HG03064 (cell line): ENCODE measurements around the gene MYO16.
A peak's percentile ranks its signal among the peaks of the same experiment; 100 is the strongest.

Experiments used
- ATAC-seq: cut with Tn5 transposase; IDR thresholded peaks from one replicate; pipeline ENCODE4 v1.9.1; 2021; ENCODE audit warnings: low read depth; ENCODE audit not compliant: unreplicated experiment

Gene MYO16

DNA sequence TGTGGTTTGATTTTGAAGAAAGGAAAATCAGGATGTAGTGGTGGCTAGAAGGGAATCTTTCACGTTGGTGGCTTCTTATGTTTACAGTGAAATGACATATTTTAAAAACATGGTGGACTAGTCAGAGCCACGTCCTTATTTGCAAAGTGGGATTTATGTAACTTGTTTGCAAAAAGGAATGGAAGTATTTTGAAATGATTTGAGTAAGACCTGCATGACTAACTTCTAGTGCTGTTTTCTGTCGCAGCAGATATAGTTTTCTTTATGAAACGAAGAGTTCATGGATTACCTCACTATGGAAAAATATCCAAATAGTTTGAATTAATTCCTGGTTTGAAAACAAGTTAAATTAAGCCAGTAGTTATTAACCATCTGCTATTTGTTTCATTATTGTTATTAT is 476.5 kb downstream of the MYO16 start:
- no peak for ATAC-seq

DNA sequence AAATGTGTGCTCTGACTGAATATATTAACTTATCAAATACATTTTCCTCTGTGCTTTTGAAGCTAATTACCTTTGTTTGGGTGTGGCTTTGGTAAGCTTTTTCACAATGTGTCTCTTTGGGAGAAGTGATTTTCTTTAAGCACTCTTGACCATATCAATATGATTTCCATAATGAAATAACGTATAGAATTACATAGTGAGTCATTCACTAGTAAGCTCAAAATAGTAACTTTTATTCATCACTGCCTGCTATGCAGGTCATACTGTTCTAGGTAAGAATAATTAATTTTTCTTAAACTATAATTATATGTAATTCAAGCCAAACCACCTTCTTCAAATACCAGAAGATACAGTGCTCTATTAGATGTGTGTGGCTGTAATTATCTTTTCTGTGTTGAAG is 480.7 kb downstream of the MYO16 start:
- no peak for ATAC-seq

DNA sequence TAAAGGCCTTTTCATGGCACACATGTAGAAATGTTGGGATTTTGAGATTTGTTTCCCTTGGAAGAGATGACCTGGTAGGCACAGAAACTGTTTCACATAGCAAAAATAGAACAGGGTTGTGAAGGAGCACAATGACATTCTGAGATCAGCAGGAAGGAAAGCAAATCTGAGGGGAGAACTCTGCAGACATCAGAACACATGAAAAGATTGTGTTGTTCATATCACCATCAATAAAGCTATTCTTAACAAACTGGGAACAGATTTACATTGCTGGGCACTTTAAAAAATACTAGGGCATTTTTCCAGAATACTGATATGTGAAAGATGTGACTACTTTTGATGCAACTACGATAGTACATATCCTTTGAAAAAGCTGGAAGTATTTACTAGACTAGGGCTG is 481.7 kb downstream of the MYO16 start:
- no peak for ATAC-seq

DNA sequence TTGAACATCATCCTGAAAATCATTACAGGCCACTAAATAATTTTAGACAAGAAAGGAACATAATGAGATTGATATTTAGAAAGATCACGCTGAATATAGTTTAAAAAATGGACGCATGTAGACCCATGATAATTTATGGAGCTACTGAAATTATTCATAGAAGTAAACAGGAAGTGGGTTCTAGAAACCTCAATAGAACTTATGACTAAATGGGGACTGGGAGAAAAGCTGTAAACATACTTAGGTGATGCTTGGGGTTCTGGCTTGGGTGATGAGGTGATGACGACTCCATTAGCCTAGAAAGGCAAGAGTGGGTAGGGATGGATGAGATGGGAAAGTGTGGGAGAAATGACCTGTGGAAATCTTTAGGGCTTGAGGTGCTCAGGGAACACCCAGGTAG is 484.0 kb downstream of the MYO16 start:
- no peak for ATAC-seq

DNA sequence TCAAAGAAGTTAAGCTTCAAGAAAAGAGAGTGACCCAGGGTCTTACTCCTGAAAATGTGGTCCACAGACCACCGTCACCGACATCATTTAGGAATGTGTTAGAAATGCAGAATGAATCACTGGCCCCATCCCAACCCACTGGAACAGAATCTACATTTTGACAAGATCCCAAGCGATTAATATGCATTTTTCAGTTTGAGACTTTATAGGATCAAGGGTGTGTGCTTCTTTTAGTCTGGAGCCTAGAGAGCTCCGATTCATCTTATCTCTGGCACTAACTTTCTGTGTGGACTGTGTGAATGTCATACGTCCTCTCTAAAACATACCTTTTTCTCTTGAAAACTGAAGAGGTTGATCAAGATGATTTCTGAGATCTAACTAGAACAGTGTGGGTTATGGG is 484.8 kb downstream of the MYO16 start:
- ATAC-seq = no peak

DNA sequence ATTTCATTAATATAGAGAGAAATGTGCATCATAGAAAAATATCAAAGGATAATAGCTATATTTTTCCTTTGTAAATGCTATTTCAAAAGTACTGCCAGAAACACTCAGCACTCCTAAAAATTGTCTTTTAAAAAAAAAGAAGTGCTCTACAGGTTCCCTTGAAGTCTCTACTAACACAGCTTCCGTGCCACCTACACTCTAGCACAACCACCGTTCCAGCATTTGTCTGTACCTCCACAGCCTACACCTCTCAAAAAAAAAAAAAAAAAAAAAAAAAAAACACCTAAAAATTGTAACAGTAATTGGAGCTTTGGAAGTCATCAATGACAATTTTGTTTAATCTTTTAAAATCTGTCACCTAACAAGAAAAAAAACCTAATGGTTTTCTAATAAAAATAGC is 485.6 kb downstream of the MYO16 start:
- ATAC-seq = no peak

DNA sequence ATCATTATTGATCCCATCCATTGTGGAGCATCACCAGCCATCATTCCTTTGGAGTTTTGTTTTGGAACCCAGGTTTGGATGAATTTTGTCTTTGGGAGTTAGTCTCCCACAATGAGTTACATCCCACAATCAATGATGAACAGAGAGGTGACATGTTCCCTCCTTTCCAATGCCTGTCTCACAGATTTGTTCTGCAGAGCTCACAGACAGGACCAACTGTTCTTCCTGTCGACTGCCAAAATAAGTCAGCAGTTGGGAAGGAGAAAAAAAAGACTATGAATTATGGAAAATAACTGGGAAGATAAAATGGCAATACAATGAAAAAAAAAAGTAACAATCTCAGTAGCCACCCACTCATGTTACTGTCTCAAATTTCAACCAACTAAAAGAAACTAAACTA is 489.1 kb downstream of the MYO16 start:
- ATAC-seq = no peak

DNA sequence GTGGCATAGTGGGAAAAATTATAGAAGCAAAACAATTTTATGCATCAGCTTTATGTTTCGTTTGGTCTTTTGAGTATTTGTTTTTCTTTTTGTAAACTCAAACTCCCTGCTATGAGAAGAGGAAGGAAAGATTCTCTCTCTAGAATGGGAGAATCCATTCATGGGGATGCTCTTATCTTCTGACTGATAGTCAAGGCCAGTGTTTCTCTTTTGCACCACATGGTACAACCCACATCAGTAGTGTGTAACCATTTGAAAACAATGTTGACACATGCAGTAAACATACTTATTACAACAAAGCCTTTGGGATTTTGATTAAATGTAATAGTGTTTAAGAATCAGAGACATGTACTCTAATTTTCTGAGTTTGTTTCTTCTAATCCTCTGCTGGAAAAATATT is 490.5 kb downstream of the MYO16 start:
- no peak for ATAC-seq

DNA sequence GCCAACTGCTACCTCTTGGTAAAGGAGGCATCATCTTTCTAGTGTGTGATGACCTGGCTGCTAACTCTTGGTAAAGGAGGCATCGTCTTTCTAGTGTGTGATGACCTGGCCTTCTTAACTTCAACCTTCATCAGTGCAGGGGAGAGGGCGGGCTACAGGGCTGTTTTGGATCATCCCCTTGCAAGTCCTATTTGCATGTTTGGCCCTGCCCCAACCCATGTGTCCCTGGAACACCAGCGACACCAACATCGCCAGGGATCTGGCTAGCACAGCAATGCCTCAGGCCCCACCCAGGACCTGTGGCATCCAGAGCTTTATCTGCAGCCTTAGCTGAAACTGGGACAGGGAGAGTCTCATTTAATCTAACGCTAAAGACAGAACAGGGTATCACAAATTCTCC is 492.4 kb downstream of the MYO16 start:
- ATAC-seq = no peak

DNA sequence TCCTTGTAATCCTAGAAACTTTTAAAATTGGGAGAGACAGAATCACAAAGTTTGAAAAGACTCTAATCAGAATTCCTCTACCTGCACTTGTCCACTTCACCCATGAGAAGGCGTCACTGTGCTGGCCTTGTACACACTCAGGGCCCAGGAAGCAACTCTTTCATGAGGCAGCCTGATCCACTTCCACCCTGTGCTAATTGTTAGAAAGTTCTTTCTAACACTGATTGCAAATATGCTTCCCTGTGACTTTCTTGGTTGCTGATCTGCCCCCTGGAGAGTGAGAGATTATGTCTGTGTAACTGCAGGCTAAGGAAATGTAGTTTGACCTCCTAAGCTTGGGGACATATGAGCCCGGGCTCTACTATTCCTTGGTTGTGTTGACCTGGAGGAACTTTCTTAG is 494.6 kb downstream of the MYO16 start:
- no peak for ATAC-seq

DNA sequence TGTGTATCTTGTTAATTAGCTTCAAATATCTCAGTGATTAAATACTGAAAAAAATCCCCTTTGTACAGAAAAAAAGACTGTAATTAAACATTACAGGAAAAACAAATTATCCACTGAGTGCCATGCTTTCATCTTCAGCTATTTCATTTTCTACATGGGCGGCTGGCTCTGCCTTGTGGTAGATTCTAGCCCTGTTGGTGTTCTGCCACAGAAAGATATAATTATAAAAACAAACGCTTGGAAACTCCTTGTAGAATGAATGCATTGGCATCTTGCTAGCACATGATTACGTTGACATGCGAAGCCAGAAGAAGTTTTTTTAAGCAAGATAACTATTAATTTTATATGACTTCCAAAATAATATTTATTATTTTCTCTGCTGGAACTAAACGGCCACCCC is 496.8 kb downstream of the MYO16 start:
- no peak for ATAC-seq

DNA sequence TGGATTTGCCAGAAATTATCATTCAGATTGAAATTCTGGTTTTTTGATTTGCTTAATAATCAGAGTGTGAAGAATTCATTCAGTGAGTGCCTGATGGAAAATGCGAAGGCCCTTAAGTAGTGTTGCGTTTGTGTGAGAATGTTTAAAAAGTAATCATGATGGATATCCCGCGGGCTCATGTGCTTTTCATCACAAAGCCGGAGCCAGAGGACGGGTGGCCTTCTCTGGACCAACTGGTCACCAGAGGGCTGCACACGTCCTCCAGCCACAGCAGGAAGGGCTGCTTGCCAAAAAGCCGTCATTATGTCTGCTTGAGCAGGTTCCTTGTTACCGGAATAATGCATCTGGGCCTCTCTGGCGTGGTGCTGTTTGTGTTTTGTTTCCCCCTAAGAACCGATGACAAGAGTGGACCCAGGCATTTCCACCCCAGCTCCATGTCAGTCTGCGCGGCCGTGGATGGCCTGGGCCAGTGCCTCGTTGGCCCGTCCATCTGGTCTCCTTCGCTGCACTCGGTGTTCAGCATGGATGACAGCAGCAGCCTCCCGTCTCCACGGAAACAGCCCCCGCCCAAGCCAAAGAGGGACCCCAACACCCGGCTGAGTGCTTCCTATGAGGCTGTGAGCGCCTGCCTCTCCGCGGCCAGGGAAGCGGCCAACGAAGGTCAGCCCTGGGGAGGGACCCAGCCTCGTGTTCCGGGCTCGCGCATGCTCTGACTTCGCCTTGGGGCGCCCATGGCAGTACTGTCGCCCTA is 497.7 kb downstream of the MYO16 start:
- no peak for ATAC-seq

DNA sequence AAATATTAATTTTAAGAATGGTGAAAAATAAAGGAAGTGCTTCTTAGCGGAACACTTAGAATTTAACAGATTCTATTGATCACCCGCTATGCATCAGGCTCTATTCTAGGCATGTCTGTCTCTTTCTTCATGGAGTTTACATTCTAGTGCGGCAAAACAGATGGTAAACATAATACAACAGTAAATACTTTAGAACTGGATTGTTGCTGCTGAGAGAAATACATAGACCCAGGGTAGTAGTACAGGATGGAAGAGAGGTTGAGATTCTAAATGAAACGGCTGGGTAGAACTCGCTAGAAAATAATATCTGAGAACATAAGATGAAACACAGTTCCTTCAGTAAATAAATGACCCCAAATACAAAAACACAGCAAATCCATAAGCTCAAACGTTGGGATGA is 498.7 kb downstream of the MYO16 start:
- no peak for ATAC-seq

DNA sequence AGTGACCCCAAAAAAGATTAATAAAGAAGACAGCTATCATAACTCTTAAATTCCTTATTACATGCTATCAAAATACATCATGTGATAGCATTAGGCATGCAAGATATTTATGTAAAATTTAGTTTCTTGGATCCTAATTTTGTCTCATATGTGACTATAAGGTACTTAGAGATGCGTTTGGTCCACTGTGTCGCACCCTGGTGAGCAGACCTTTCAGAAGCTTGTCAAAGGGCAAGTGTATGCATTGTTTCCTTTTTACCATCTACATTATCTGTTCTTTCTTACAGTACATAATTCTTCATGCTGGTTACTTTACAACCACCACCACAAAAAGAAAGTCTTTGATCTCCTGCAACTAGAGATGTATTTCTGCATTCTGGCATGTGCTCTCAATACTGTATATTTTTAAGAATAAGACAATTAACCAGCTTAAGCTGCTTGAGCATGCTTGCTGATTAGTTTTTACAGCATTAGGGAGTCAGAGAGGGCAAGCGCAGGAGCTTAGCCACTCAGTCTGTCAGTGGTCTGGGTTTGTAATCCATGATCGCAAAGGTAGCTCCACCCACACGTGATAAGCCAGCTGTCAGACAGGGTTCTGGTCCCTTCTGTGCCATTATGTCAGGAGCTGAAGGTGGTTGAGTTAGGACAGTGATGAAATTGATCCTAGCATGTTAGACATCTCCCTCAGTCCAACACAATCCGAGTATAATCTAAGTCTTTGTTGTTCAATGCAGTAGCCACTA is 500.9 kb downstream of the MYO16 start:
- ATAC-seq = no peak

DNA sequence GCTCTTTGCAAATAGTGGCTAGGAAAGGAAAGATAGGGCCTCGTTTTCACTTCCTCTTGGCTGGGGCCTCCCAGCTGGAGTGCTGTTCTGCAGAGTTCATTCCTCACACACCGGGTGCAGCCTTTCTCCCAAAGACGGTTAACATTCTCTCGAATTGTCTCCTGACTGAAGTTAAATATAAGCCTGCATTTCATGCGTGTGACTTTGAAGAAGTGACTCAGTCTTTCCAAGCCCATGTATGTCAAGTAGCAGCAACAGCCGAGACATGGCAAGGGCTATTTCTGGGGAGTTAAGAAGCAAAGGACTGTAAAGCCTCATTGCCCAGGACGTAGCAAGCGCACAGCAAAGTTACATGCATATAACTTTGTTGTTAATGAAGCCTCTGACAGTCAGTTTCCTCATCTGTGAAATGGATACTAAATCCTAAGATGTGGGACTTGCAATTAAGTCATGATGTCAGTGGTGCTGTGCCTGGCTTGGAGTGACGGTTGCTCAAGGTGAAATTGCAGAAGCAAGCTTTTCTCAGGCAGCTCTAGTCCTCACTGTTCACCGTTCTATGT is 502.4 kb downstream of the MYO16 start:
- peak; percentile 90 for ATAC-seq

DNA sequence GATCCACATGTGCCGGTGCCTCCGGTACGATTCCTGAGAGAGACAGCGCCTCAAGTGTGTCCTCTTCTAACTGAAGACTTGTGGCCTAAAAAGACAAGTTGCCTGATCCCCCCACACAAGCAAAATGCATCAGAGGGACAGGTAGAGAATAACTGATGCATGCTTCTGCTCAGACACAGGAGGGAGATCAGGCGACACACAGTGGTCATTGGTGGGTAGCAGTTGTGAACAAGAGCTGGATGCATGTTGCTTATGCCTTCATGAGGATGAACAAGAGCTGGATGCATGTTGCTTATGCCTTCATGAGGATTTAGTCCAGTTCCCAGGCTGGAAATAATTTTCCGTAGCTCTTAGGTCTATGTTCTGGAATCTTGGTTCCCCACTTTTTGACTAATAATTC is 505.6 kb downstream of the MYO16 start:
- ATAC-seq = no peak

DNA sequence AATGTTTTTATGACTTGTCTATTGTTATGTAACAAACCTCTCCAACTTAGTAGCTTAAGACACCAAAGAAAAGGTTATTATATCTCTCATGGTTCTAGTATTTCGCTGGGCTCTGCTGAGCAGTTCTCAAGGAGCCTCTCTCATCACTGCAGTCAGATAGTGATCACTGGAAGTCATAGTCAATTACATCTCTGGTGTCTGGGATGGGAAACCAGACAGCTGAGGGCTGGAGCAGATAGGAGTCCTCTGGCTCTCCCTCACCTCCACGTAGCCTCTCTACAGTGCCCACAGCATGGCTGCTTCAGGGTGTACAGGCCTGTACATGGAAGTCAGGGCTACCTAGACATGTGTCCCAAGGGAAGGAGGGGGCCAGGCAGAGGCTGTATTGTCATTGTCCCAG is 507.5 kb downstream of the MYO16 start:
- no peak for ATAC-seq

DNA sequence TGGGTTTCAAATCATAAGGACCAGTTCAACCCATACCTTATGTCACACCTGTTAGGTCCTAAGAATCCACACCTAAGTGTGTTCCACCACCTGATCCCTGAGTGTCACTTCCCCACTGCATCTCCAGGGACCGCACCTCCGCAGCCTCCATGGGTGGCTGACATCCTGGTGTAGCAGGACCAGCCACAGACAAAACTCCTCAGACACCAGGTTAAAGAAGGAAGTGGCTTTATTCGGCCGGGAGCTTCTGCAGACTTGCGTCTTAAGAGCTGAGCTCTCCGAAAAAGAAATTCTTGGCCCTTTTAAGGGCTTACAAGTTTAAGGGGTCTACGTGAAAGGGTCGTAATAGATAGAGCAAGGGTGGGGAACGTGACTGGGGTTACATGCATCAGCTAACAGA is 509.9 kb downstream of the MYO16 start:
- no peak for ATAC-seq

DNA sequence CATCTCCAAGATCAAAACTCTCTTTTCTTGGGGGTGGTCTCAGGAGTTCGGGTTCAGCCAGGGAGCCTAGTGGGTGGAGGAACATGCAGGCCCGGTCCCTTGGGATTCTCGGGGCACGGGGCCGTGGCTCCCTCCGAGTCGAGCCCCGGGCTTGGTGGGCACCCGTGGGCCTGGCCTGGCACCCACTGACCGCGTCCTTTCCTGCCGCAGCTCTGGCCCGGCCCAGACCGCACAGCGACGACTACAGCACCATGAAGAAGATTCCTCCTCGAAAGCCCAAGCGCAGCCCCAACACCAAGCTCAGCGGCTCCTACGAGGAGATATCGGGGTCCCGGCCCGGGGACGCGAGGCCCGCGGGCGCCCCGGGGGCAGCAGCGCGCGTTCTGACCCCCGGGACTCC is 510.6 kb downstream of the MYO16 start:
- ATAC-seq = no peak

DNA sequence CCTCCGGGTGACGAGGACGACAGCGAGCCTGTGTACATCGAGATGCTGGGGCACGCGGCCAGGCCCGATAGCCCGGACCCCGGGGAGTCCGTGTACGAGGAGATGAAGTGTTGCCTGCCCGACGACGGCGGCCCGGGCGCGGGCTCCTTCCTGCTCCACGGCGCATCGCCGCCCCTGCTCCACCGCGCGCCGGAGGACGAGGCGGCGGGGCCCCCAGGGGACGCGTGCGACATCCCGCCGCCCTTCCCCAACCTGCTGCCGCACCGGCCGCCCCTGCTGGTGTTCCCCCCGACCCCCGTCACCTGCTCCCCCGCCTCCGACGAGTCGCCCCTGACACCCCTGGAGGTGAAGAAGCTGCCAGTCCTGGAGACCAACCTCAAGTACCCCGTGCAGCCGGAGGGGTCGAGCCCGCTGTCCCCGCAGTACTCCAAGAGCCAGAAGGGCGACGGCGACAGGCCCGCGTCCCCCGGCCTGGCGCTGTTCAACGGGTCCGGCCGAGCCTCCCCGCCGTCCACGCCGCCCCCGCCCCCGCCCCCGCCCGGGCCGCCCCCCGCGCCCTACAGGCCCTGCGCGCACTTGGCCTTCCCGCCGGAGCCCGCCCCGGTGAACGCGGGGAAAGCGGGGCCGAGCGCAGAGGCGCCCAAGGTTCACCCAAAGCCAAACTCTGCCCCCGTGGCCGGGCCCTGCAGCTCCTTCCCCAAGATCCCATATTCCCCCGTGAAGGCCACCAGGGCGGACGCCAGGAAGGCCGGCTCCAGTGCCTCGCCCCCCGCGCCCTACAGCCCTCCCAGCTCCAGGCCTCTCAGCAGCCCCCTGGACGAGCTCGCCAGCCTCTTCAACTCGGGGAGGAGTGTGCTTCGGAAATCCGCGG is 511.3 kb downstream of the MYO16 start:
- no peak for ATAC-seq

DNA sequence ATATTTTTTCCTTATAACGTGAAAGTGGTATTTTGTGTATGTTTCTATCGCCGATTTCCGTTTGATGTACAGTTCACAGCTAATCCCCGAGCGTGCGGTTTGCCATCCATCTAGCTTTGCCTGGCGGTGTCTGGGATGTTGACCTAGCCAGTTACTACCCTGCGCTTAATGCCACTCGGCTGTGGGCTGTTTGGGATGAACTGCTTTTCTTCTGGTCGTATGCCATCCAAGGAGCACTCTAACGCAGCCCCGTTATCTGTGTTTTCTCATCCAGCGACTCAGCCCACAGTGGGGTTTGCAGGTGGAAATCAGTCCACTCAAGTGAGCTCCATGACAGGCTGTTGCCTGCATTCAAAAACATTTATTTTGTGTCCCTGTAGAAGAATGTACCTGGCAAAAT is 512.3 kb downstream of the MYO16 start:
- no peak for ATAC-seq
